Fibroblast of the conjunctiva (primary cell): Measurements from ENCODE around the gene LAMA3.

ENCODE experiments used
- DNase-seq: peaks from one replicate; pipeline ENCODE4 v3.0.0-alpha.2; 2010; ENCODE audit warnings: low read depth

The LAMA3 gene

GRCh38 chr18:24000613-24001490, 311.6 kb downstream of the LAMA3 start:
- DNase-seq: no peak

GRCh38 chr18:24002479-24002878, 313.2 kb downstream of the LAMA3 start:
- no peak for DNase-seq

GRCh38 chr18:24003288-24003687, 314.0 kb downstream of the LAMA3 start:
- no peak for DNase-seq

- no peak for DNase-seq
Measured at GRCh38 chr18:24003903-24004640, 314.8 kb downstream of the LAMA3 start.
